Ectodermal cell (in vitro differentiated cells): ENCODE measurements around the gene IL15RA.
"Not testable (repeated sequence)": the region's sequence is repeated elsewhere in the genome, so short reads cannot be mapped to it uniquely, and the experiment has no call there.

Experiments used
- H3K27ac ChIP-seq: 2 replicates; pipeline ENCODE4 v1.7.0; 2013; ENCODE audit warnings: mild to moderate bottlenecking, low read depth, low read length; ENCODE audit not compliant: insufficient read depth, poor library complexity, severe bottlenecking
- H3K27me3 ChIP-seq: 2 replicates; pipeline ENCODE4 v1.7.0; 2013; ENCODE audit warnings: mild to moderate bottlenecking, low read length; ENCODE audit not compliant: insufficient read depth, control insufficient read depth, poor library complexity, severe bottlenecking
- H3K36me3 ChIP-seq: one replicate; pipeline ENCODE4 v1.7.0; 2013; ENCODE audit warnings: low read length; ENCODE audit not compliant: control insufficient read depth, insufficient read depth
- H3K4me1 ChIP-seq: one replicate; pipeline ENCODE4 v1.7.0; 2013; ENCODE audit warnings: low read length; ENCODE audit not compliant: control insufficient read depth, insufficient read depth
- H3K4me3 ChIP-seq: 2 replicates; pipeline ENCODE4 v1.7.0; 2013; ENCODE audit warnings: low read depth, low read length, control low read depth; ENCODE audit not compliant: insufficient read depth
- H3K9me3 ChIP-seq: 2 replicates; pipeline ENCODE4 v1.7.0; 2013; ENCODE audit warnings: mild to moderate bottlenecking, low read length, moderate library complexity; ENCODE audit not compliant: control insufficient read depth
- WGBS, 2 experiments: methylation state at CpG; one replicate each; pipeline ENCODE4 v1.1.7; 2013; ENCODE audit warnings: missing lambda C conversion rate in 2 of 2; 5-methylcytosine and 5-hydroxymethylcytosine counted together

The IL15RA gene

GRCh38 chr10:5970527-5970926 lies 6.8 kb downstream of the IL15RA start:
- no peak overlapping the region for H3K27ac ChIP-seq
- WGBS, 2 experiments: 89 to 96% methylated on average over 3 of the region's 3 CpGs

GRCh38 chr10:5970066-5970465 lies 7.3 kb downstream of the IL15RA start:
- Histone ChIP-seq H3K9me3 (no peaks in the 10 kb centered on the region), H3K36me3 (no peaks in the 10 kb centered on the region), H3K4me3 (no peak overlapping the region), H3K27ac (no peak overlapping the region), H3K27me3 (peaks cover 2% of the 10 kb centered on the region), H3K4me1 (no peaks in the 10 kb centered on the region)
- WGBS, 2 experiments: 88 to 92% methylated on average over 1 of the region's 2 CpGs

More at GRCh38 chr10:5970527-5970926, 6.8 kb downstream of the IL15RA start:
- no peaks in the 10 kb centered on the region for H3K9me3 ChIP-seq
- no peaks in the 10 kb centered on the region for H3K36me3 ChIP-seq
- H3K4me3 ChIP-seq: no peak overlapping the region
- no peaks in the 10 kb centered on the region for H3K4me1 ChIP-seq
- H3K27me3 ChIP-seq: peaks cover 7% of the 10 kb centered on the region

- whole genome bisulfite sequencing, 2 experiments: 95% methylated on average over 9 of the region's 9 CpGs
- Histone ChIP-seq H3K36me3 (no peaks in the 10 kb centered on the region), H3K9me3 (no peaks in the 10 kb centered on the region), H3K4me1 (no peaks in the 10 kb centered on the region), H3K27ac (no peak overlapping the region), H3K4me3 (no peak overlapping the region), H3K27me3 (no peaks in the 10 kb centered on the region)
Observed at GRCh38 chr10:5968681-5969453, 8.5 kb downstream of the IL15RA start.

- H3K27me3 ChIP-seq: no peaks in the 10 kb centered on the region
- H3K4me3 ChIP-seq: no peak overlapping the region
- no peaks in the 10 kb centered on the region for H3K4me1 ChIP-seq
- H3K9me3 ChIP-seq: no peaks in the 10 kb centered on the region
- H3K27ac ChIP-seq: no peak overlapping the region
- no peaks in the 10 kb centered on the region for H3K36me3 ChIP-seq
- WGBS, 2 experiments: 86 to 90% methylated on average over 5 of the region's 5 CpGs
Observed at GRCh38 chr10:5968037-5968680, 9.2 kb downstream of the IL15RA start.

DNA sequence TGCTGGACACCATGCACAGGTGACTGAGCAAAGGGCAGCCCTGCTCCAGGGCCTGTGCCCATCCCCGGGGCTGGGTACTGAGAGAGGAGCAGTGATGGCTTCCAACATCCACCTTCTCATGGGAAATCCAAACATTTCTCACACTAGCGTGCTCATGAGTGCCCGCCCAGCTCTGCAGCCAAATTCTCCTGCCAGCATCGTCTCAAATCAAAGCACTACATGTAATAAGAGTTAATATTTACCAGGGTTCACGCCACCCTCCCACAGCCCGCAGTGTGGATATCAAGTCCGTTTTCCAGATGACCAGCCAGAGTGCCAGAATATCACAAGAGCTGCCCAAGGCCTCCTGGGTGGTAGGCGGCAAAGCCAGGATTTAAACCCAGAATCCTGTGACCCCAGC lies 12.1 kb downstream of the IL15RA start:
- Histone ChIP-seq H3K4me3 (no peak overlapping the region), H3K27me3 (no peaks in the 10 kb centered on the region), H3K27ac (no peak overlapping the region), H3K9me3 (no peaks in the 10 kb centered on the region), H3K4me1 (no peaks in the 10 kb centered on the region), H3K36me3 (no peaks in the 10 kb centered on the region)
- 93 to 95% methylated on average over 8 of the region's 8 CpGs for WGBS, 2 experiments

GRCh38 chr10:5964736-5965135 lies 12.6 kb downstream of the IL15RA start:
- no peak overlapping the region for H3K27ac ChIP-seq
- WGBS, 2 experiments: 90 to 91% methylated on average over 13 of the region's 13 CpGs
- no peaks in the 10 kb centered on the region for H3K4me1 ChIP-seq
- H3K36me3 ChIP-seq: no peaks in the 10 kb centered on the region
- no peak overlapping the region for H3K4me3 ChIP-seq
- H3K9me3 ChIP-seq: no peaks in the 10 kb centered on the region
- H3K27me3 ChIP-seq: no peaks in the 10 kb centered on the region

GRCh38 chr10:5963591-5963990 lies 13.8 kb downstream of the IL15RA start:
- 93% methylated on average over 10 of the region's 10 CpGs for WGBS, 2 experiments
- Histone ChIP-seq H3K36me3 (no peaks in the 10 kb centered on the region), H3K27ac (no peak overlapping the region), H3K27me3 (no peaks in the 10 kb centered on the region), H3K4me1 (no peaks in the 10 kb centered on the region), H3K9me3 (no peaks in the 10 kb centered on the region), H3K4me3 (no peak overlapping the region)

DNA sequence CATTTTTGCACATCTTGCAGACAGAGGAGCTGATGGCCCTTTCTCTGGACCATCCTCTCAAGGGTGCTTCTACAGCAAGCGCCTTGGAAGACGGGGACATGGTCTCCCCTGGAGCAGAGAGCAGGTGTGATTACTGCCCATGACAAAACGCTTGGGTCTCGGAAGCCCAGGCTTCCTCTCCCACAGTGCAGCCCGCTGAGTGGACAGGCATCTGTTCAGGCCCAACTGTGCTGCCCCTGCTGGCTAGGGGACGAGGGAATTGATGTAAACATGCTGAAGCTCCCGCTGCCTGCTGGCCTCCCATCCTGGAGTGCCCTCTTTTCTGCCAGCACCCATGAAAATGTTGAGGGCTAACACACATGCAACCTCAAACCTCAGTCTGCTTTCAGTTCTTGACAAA lies 14.3 kb downstream of the IL15RA start:
- Histone ChIP-seq H3K36me3 (no peaks in the 10 kb centered on the region), H3K4me1 (no peaks in the 10 kb centered on the region), H3K9me3 (no peaks in the 10 kb centered on the region), H3K27ac (no peak overlapping the region), H3K27me3 (no peaks in the 10 kb centered on the region), H3K4me3 (no peak overlapping the region)
- whole genome bisulfite sequencing, 2 experiments: 79 to 80% methylated on average over 7 of the region's 7 CpGs

- not testable (repeated sequence) for H3K9me3 ChIP-seq, H3K36me3 ChIP-seq, H3K27ac ChIP-seq, H3K4me1 ChIP-seq, H3K27me3 ChIP-seq, H3K4me3 ChIP-seq
- WGBS, 2 experiments: 93% methylated on average over 10 of the region's 10 CpGs
Observed at GRCh38 chr10:5962358-5962940, 14.9 kb downstream of the IL15RA start.

DNA sequence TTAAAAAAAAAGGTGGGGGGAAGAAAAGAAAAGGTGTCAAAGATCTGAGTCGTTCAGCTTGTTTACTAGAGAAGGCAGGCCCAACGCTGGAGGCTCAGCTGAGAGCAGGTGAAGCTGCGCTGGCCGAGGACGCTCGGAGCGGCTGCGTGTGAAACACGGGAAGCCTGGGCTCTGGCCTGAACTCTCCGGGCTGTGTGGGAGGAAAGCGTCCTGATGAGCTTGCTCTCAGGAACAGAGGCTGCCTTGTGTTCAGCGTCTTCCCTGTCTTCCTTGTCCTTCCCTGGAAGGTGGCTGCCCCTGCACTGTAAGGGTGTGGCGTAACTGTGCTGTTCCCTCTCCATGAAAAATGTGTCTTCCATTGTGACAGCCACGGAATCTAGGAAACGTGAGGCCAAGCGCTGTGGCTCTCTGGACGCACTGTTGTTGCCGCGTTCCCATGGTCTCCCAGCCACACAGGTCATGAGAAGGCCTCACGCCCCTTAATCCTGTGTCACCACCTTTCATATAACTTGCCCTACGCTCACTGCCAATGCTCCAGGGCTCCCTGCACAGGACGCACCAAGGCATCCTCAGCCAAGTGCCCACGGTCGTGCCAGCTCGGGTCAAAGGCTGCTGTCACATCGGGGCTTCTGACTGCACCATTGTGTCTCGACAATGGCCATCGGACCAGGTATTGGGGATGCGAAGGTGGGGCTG lies 15.8 kb downstream of the IL15RA start:
- Histone ChIP-seq H3K4me3 (no peak overlapping the region), H3K4me1 (no peaks in the 10 kb centered on the region), H3K9me3 (no peaks in the 10 kb centered on the region), H3K36me3 (no peaks in the 10 kb centered on the region), H3K27ac (no peak overlapping the region), H3K27me3 (no peaks in the 10 kb centered on the region)
- 91 to 92% methylated on average over 29 of the region's 29 CpGs for whole genome bisulfite sequencing, 2 experiments
